GM10266 (cell line): ENCODE data around the gene POLRMT.

Experiments used
- DNase-seq: peaks from one replicate; pipeline ENCODE4 v3.0.0; 2012; ENCODE audit errors: extremely low spot score
- CTCF ChIP-seq: IDR thresholded peaks from 2 replicates; pipeline ENCODE4 v1.5.1; 2012; ENCODE audit warnings: mild to moderate bottlenecking, low read depth; ENCODE audit not compliant: control insufficient read depth, insufficient read depth; ENCODE audit errors: missing control alignments

POLRMT gene

GRCh38 chr19:583198-583967 is 50.0 kb downstream of the POLRMT start:
- no peak for TF ChIP-seq CTCF
- DNase-seq: no peak

- no peak for DNase-seq
- TF ChIP-seq CTCF: no peak
Measured at GRCh38 chr19:582497-583197, 50.7 kb downstream of the POLRMT start.

- no peak for TF ChIP-seq CTCF
- DNase-seq: no peak
Measured at GRCh38 chr19:581399-582111, 51.8 kb downstream of the POLRMT start.

- no peak for DNase-seq
- no peak for TF ChIP-seq CTCF
Measured at GRCh38 chr19:580274-580835, 53.0 kb downstream of the POLRMT start.

GRCh38 chr19:579842-580155 is 53.5 kb downstream of the POLRMT start:
- TF ChIP-seq CTCF: no peak
- DNase-seq: no peak

- no peak for DNase-seq
Measured at GRCh38 chr19:579111-579841, 54.1 kb downstream of the POLRMT start.

More at GRCh38 chr19:579111-579841, 54.1 kb downstream of the POLRMT start:
- no peak for TF ChIP-seq CTCF
